ENCODE results near the gene NRP1.

The NRP1 gene

DNA sequence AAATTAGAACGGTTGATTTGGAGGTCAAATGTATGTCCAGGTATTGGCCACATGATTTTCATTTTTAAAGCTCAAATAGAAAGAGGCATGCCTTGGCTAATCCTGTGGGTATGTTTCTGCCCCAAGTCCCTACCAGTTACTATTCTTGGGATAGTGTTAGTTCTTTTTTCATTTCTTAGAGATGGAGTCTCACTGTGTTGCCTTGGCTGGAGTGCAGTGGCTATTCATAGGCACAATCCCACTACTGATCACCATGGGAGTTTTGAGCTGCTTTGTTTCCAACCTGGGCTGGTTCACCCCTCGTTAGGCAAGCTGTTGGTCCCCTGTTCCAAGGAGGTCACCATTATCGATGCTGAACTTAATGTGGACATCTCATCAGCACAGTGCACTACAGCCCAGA, 46.3 kb downstream of the NRP1 start:
- DNase-seq = no peak

DNA sequence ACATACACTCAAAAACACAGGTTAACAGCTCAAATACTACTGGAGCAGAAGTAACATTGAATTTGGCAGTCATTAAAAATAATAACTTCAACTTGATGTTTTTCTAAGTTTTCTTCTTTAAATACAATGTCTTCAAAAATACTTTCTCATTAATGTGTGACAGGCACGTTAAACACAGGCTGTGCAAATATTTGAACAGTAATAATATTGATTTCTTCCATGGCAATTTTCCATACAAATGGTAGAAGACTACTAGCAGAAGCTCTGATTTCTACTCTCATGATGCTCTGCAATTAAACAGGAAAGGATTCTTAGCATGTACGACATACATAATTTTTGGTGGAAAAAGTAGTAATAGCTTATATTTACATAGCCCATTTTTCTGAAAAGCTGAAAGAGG, 47.4 kb downstream of the NRP1 start:
- no peak for DNase-seq

DNA sequence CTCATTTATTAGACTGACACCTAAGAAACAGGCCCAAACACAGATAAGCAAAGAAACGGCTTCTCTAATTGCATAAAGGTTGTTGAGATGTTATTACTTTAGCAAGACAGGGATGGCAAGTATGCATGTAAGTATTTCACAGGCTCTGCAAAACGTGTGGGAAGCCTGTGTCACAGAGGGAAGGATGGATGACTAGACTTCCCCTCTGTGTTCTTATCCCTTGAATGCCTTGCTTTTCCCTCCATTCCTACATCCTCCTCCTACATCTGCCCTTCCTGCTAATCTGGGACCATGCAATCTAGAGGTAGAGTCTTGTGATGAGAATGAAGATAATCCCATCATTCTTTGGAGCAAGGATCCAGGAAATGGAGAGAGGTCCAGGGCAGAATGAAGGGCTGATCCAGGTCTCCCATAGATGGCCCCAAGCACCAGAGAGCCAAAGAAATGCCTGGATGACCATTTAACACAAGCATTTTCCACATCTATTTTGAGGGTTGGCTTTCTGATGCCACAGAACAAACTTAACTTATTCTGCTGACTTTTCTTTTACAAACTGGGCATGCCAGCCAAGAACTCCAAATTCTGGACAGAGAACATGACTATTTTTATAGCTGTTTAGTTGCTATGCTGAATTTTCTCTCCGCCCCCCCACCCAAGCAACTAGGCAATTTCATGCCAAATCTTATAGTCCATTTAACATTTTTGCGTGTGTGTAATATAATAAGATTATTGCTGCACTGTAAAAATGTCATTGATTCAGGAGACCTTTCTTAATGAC, 48.1 kb downstream of the NRP1 start:
- DNase-seq = no peak

DNA sequence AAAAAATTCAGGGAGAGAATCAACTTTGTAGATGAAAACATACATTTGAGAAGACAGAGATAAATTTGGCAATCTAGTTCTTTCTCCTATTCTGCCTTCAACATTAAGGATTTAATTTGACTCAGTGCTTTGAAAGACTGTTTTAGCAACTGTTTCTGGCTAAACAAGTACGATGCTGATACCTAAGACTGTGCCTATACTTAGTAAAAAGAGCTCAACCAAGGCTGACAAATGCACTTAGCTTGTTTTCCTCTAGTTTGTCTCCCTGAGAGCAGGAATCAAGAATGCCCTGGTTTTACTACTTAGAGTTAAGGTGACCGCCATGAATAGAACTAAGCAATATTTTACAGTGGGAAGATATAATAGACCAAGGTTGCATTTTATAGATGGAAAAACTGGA, 49.5 kb downstream of the NRP1 start:
- no peak for DNase-seq

DNA sequence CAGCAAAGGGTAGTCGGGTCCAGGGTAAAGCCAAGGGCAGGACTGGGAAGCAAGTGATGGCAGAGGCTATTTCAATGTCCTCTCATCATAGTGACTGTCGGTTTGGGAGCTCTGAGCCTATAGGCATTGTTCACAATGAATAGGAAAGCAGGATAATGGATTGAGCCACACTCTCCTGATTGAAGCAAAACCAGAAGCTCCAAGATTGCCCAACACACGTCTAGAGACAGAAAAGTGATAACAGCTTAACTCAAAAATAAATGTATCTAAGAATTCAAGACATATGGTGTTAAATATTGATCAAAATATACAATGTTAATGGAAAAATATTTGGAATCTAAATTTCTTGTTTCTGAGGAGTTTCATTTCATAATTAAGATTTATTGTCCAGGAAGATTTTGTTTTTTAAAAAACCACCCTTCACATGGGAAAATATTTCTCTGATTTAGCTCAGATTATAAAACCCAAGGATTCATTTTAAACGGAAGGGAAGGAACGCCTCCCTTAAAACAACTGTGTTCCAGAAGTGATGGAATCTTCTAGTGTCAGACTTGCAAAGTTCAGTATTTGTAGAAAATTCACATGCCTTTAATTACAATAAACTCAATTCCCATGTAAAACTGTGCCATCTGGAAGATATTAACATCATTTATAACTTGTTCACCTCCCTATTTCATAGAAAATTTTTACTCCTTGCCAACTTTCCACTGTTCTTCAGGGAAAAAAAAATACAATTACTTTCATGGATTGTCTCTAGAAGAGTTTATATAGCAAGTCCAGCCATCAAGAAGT, 54.5 kb downstream of the NRP1 start:
- DNase-seq = no peak

DNA sequence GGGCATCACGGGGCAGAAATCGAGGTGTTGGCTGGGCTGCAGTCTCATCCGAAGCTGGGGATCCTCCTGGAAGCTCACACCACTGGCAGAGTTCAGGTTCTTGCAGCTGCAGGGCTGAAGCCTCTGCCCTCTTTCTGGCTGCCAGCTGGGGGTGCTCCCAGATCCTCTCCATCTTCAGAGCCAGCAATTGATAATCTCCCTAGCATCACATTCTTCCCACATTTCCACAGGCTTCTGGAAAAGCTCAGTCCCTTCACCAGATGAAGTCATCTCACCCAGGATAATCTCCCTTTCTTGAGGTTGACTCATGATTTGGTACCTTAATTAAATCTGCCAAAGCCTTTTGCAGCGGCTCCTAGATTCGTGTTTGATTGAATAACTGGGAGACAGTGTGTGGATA, 55.2 kb downstream of the NRP1 start:
- DNase-seq = no peak

DNA sequence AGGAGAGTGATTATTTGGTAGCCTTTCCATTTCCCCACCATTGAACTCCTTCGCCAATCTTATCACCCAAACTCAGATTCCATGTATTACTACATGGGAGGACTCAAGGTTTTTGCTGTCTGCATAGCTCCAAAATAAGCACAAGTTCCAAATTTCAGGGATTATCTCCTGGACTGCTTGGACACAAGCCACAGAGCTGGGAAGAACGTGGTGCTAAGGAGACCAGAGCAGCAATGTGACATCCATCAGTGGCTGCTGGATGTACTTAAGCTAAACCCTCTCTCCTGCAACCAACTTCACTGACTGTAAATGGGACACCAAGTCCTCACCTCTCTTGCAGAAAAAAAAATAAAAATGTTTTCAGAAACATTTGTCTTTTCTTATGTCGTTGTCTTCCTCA, 56.3 kb downstream of the NRP1 start:
- DNase-seq = no peak

DNA sequence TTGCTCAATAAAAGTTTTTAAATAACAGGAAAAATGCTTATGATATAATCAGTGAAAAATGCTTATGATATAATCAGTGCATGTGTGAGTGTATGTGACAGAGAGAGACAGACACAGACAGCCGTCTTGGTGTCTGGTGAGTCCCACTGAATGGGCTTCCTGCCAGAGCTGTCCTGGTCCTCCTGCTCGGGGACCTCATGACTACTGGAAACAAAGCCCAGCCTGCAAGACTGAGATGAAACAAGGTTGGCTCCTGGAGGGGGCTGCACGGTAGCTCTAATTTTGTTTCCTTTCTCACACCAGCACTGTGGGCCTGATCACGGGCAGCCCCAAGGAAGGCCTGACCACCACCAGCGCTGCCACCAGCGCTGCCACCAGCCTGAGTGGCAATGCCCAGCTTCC, 57.3 kb downstream of the NRP1 start:
- no peak for DNase-seq

DNA sequence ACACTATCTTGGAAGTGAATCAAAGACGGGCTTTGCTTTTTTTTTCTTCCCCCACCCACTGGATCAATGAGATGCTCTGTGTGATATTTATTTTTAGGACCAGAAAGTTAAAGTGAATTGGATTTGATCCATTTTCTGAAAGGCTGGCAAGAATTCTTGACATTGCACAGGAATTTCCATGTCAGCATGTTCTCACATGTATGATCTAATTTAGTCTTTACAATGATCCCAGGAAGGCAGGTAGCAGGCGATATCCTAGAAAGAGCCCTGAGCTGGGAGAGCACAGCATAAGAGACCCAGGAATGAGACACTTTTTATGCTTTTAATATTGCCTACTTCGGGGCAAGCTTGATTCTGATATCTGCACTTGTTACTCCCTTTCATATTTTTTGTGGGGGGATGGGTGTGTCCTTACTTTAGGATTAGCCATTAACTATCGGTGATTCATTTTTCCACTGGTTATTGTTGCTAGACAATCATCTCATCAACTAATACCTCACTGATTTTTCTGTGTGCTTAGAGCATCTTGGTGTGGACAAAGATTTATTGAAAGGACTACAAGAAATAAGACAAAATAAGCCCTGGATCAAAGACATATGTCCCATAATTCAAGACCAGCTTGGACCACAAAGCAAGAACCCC, 58.1 kb downstream of the NRP1 start:
- no peak for DNase-seq

DNA sequence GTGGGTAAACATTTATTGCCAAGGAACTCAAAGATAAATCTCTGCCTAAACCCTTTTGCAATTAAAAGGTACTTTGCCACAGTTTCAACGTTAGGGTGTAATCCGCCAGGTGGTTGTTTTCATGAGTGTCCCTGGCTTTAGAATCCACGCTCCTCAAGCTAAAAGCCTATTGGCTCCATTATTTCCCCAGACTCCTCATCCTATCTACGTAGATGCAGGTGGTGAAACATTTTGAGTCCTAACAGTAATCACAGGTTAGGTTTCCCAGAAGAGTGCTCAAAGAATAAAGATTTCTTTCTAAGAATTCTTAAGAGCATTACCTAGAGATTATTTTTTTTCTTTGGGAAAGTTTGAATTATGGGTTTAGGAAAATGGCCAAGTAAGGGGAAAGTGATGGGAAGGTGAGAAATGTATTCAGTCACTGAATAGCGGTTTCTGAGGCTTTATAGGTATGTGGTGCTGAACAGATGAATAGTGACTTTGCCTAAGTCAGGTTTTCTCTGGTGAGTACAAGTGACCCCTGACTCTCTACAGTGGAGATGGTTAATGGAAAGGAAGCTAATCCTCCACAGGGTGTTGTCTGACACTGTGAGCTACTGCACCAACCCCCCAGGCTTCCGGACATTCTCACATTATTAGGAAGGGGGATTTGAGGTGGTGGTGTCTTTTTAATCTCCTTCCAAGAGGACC, 60.2 kb downstream of the NRP1 start:
- DNase-seq = no peak

DNA sequence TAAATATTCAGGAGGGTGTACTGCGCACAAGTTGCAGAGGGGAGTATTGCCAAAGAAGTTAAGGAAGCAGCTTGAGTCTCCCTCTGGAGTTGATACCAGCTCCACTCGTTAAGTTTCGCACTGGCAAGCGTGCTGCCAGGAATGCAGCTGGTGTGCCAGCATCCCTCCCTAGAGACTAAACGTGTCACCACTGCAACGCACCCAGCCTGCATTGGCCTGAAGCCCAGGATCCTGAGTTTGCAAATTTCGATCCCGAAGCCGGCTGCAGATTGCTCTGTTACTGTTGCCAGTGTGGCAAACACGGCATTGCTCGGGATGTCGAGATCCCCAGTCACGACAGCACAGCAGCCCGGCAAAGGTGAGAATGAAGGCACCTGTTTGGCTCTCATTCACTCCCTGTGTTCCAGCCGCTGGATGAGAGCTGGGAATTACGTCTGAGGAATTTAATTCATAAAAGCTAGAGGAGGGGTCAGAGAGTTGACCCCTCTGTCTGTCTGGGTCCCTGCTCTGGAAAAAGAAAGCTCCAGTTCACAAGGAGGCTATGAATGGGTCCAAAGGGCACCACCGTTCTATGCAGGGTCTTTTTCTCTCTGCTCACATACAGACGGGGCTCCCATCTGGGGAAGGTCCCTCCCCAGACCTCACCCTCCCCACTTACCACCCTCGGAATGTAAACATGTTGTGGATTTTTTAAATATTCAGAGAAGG, 61.0 kb downstream of the NRP1 start:
- DNase-seq = peak; percentile 36

DNA sequence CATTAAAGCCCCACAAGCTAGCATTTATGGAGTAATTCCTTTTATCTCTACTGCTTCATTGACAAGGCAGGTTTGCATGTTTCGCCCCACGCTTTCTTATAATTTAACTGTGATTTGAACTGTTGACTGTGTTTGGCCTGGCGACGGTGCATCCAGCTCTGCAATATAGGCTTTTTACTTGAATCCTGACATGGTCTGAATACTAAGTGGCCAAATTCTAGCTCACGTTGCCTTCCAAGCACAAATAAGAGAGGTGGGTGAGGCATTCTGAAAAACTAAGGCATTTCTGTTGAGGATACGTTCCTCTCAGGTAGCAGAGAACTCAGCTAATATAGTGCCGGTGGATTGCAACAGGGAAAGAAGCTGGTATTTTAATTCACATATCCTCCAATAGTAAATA, 61.8 kb downstream of the NRP1 start:
- no peak for DNase-seq

DNA sequence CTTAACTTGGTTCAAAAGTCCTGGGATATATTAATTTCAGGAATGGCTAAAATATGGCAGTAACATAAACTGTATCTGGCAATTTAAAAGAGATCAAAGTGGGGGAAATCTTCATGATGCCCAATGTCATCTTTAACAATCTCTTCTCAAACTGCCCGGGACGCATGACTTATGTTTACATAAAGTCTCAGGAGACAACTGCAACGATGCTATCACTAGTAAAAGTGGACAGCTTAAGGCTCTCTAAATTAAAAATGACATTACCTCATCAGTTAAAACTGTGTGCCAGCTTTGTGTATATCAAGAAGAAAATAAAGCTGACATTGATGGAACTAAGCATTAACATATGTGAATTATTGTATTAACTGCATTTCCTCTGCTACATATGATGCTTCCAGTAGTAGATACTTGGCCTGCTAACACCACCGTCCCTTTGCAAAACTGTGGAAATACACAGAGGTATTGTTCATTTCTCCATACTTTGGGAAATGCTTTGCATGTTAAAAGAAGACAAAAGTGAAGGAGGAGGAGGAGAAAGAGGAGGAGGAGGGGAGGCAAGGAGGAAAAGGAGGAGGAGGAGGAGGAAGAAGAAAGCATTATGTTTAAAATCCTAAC, 62.4 kb downstream of the NRP1 start:
- no peak for DNase-seq

DNA sequence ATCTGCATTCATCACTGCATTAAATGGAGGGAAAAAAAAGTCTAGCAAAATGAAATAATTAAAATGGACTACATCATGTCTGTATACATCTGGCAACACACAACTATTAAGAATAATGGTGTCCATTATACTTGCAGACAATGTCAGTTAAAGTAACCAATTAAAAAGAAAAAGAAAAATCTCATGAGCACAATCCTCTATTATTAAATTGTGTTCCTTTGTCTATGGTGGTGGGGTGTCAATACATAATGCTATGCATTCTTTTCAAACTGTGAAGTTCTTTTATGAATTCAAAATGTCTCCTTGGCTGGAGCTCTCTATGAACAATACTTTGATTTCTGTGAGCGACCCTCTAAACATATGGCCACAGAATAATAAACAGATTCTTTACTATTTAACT, 63.5 kb downstream of the NRP1 start:
- DNase-seq = no peak

DNA sequence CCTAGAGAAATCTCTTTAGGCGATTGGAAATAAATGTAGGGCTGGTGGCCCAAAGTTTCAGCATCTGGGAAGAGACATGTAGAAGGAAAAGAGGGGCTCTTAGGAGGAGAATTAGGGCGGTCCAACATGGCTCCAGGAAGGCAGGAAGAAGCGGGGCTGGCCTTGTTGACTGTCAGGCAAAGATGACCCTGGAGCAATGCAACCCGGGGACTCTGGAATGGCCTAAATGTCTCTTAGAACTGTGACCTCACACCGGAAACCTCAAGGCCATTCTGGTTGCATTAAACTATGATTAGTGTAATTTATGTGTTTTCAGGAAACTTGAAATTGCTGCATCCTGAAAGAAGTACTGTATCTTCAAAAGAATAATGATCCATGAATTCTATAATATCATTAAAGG, 66.8 kb downstream of the NRP1 start:
- no peak for DNase-seq

DNA sequence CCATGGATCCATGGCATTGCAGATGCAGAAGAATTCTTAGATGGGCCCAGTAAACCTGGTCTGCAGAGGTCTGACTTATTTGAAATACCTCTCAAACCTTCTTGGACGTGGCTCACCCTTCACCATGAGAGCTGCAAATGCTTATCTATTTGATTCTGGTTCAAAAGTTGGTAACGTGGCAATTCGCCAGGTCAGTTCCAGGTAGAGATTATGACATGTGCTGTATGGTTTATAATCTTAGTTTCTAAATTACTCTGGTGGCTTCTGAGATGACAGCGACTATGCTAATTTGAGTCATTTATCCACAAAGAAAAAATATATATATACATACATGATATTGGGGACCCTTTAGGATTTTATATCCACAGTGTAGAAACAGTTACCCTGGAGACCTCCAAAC, 68.8 kb downstream of the NRP1 start:
- no peak for DNase-seq

DNA sequence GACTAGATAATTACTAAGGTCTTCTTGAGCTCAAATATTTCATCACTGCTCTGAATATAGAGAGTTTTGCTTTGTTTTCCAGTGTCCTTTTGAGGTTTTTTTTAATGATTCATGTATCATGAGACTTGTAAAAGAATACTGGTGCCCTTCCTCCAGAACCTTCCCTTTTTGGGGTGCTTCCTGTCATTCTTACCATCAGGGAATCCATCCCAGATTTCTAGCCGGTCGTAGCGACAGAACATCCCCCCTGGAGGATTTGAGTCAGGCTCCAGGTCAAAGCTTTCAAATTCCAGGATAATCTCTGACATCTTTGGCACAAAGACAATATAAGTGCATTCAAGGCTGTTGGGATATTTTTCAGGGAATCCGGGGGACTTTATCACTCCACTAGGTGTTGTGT, 71.0 kb downstream of the NRP1 start:
- DNase-seq = no peak

DNA sequence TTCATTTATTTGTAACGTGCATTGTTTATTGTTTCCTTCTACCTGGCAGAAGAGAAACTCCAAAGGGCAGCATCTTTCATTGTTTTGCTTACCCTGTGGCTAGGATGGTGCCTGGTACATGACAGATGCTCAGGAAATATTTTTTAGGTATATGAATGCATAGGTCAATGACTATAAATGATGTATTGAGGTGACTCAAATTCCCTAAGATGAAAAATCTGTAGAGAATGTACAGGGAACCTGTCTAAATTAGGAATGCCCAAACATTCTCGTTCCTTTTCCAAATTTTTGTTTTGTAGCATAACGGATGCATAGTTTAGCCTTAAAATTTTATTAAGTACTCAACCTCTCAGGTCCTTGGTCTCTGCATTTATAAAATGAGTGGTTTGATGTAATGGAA, 71.6 kb downstream of the NRP1 start:
- DNase-seq = no peak

DNA sequence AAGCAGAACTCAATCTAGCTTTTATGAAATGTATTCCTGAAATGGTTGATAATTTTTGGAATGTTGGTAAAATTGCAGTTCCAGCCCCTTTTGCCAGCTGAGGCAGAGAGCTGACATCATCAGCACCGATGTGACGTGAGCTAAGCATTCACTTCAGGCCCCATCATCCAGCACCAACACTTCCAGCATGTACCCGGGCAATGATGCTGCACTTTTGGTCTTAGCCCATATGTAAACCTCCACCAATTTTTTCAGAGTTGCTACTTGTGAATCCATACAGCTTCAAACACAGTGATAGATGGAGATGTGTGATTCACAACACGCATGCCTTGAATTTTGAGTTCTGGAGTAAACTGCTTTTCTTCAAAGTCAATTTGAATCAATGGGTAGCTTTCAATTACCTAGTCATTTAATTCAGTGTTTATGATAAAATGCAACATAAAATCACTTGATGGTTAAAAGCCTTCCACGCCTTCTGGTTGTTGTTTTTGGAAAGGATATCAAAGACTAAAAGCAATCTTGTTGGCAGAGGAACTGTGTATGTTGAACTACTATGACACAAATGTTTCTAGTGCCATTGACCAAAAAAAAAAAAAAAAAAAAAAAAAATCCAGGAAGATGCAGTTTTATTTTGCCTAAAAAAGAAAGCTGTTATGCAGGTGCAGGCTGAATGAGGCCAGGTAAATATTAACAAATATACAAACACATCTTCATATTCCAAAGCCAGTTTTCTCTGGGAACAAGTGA, 73.9 kb downstream of the NRP1 start:
- no peak for DNase-seq

DNA sequence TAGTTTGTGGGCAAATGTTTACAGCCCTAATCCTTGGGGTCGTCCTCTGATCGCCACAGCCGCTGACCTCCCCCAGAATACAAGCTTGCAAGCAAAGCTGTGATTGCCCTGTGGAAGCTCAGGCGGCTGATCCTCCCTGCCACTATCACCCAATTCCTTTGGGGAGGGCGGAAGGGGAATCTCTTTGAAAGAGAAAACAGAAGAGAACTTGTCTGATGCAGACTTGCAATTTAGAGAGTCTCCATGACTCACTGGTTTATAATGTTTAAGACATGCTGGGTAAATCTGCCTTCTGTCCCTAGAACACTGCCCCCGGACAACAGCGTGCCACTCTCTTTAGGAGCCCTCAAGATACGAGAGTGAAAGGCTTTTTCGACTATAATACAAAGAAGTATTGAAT, 75.5 kb downstream of the NRP1 start:
- DNase-seq = no peak

DNA sequence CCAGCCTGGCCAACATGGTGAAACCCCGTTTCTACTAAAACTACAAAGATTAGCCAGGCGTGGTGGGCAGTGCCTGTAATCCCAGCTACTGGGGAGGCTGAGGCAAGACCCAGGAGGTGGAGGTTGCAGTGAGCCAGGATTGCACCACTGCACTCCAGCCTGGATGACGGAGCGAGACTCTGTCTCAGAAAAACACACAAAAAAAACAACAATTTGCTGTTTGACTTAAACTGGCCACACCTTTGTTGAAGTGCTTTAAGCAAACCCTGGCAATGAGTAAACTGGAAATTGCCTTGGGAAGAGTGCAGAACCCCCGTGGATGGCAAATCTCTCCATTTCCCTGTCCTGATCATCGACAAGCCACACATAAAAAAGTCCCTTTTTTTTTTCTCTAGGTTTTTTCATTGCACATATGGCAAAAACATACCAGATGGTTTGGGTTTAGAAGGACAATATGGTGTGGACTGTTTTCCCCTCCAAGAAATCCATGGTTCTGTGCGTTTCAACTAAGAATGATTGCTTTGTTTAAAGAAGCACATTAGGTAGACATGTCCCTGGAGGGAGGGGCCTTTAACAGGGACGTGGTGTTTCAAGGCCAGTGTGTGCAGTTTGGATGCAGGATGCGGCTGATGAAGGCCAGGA, 76.9 kb downstream of the NRP1 start:
- DNase-seq = no peak
